ENCODE data around the gene KLHL21. TPM values are rescaled to one million over a fixed set of nuclear protein-coding genes. Genes with fewer than 3 reads are reported as not detected.

KLHL21 gene
- total and polyA plus RNA-seq, 10 of the 15 experiments (the other 5 are each of a cell fraction or from before 2014, with no cell fraction given) = 0.76 to 12.2 (median 5.2) TPM

DNA sequence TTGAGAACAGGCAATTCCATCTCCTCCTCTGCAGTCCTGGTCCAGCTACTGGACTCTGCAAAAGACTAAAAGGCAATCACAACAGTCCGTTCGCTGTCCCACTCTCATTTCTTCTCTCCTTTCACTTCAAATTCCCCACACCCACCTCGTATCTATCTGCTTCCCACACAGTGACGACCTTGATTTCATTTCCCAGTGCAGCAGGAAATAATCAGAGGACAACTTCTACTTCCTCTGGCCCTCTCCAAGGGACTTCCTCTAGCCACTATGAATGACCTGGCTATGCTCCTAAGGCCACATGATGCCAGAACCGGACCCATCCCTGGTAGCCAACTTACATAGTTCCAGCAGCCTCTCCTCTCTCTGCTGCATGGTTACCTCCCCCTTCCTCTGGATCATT lies 56.3 kb downstream of the KLHL21 start (continued):
- TF ChIP-seq TCF12 (IDR thresholded peaks at IDR 0.05; ENCODE audit: low read depth, low read length) = no peak
- no peak for TF ChIP-seq ZNF622 (IDR thresholded peaks at IDR 0.05)
- no peak for TF ChIP-seq NFXL1 (IDR thresholded peaks at IDR 0.05; ENCODE audit: borderline replicate concordance)
- no peak for TF ChIP-seq CHD4 (IDR thresholded peaks at IDR 0.05)
- TF ChIP-seq SREBF1 (IDR thresholded peaks at IDR 0.05; ENCODE audit: low read length) = no peak
- no peak for TF ChIP-seq NFYA (IDR thresholded peaks at IDR 0.05; ENCODE audit: borderline replicate concordance, low read depth, low read length)
- TF ChIP-seq NR2C2 (IDR thresholded peaks at IDR 0.05; ENCODE audit: borderline replicate concordance, control insufficient read depth, insufficient read length, low read depth) = no peak
- TF ChIP-seq EZH2 (IDR thresholded peaks at IDR 0.05; ENCODE audit: borderline replicate concordance, control insufficient read depth, low read depth, low read length) = no peak
- TF ChIP-seq, protein P1, sequence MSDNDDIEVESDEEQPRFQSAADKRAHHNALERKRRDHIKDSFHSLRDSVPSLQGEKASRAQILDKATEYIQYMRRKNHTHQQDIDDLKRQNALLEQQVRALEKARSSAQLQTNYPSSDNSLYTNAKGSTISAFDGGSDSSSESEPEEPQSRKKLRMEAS (IDR thresholded peaks at IDR 0.05; ENCODE audit: low read depth, low read length) = no peak

DNA sequence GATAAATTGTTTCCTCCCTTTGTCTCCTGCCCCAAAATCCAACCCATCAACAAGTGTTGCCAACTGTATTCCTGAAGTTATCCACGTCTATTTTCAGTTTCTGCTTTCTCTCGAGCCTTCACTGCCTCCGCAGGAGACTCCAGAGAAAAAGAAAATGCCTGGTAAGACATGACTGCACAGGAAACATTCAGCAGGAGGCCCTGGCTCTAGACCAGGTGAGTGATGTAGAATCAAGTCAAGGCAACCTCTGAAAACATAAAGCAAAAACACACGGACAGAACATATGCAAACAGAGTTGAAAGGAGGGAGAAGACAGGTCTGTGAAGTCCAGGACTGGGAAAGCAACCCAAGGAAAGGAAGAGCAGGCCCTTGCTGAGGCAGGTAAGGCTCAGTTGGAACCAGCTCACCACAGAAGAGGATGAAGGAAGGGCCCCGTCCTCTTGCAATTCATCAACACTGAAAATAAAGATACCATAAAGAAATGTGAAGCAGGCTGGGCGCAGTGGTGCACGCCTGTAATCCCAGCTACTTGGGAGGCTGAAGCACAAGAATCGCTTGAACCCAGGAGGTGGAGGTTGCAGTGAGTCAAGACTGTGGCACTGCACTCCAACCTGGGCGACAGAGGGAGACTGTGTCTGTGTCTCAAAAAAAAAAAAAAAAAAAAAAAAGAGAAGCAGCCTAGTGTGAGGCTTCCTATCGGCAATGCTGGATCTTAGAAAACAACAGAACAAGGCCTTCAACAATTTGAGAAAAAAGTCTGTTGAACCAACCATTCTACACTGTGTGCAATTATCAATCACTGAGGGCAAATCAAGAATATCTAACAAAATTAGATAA lies 57.2 kb downstream of the KLHL21 start:
- H3K79me2 ChIP-seq (ENCODE audit: control insufficient read depth, insufficient read depth, low read length) = no peaks in the 10 kb centered on the region
- no peak overlapping the region for H3K4me2 ChIP-seq (ENCODE audit: control insufficient read depth, insufficient read depth)
- no peak overlapping the region for H3K27ac ChIP-seq (ENCODE audit: control insufficient read depth, insufficient read depth)
- H4K20me1 ChIP-seq (ENCODE audit: control insufficient read depth, insufficient read depth) = peaks cover 3% of the 10 kb centered on the region; the same call in 1 of the 2 replicates
- no peaks in the 10 kb centered on the region for H3K9me3 ChIP-seq (replicated peaks; ENCODE audit: control insufficient read depth, insufficient read depth, low read length)
- ChIA-PET RAD21 (ENCODE audit: unreplicated experiment) (no interaction called here), CTCF (no interaction called here), POLR2A (no interaction called here), SMC1A (ENCODE audit: uncharacterized antibody, unreplicated experiment) (interaction anchor here (0.6 kb wide), 1 partner anchor 802 kb away, joined by 3 read pairs; no protein-coding TSS in a partner anchor)
- intact Hi-C loops (cut with micrococcal nuclease; ENCODE audit: unreplicated experiment) (no loop called here), in situ Hi-C loops (cut with MboI) (no loop called here)
- no peak overlapping the region for H3K4me3 ChIP-seq
- no peak for FAIRE-seq
- no peak overlapping the region for H3K9ac ChIP-seq (ENCODE audit: control insufficient read depth, insufficient read depth, low read length)
- no peaks in the 10 kb centered on the region for H3K27me3 ChIP-seq (replicated peaks in 1 of 2; ENCODE audit: control insufficient read depth in 2 of 2, insufficient read depth in 2 of 2, low read length in 1 of 2)
- no TSS peak for BruUV-seq (replicated peaks)
- 36% methylated on average over 10 of the region's 10 CpGs for WGBS (ENCODE audit: insufficient coverage, insufficient replicate concordance, low lambda C conversion rate, missing lambda C conversion rate)
- H2AFZ ChIP-seq (ENCODE audit: control insufficient read depth, low read depth, low read length) = no peak overlapping the region
- TF ChIP-seq, protein P2, sequence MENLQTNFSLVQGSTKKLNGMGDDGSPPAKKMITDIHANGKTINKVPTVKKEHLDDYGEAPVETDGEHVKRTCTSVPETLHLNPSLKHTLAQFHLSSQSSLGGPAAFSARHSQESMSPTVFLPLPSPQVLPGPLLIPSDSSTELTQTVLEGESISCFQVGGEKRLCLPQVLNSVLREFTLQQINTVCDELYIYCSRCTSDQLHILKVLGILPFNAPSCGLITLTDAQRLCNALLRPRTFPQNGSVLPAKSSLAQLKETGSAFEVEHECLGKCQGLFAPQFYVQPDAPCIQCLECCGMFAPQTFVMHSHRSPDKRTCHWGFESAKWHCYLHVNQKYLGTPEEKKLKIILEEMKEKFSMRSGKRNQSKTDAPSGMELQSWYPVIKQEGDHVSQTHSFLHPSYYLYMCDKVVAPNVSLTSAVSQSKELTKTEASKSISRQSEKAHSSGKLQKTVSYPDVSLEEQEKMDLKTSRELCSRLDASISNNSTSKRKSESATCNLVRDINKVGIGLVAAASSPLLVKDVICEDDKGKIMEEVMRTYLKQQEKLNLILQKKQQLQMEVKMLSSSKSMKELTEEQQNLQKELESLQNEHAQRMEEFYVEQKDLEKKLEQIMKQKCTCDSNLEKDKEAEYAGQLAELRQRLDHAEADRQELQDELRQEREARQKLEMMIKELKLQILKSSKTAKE (IDR thresholded peaks at IDR 0.05; ENCODE audit: low read depth, poor library complexity, severe bottlenecking) = no peak
- TF ChIP-seq, protein P3, sequence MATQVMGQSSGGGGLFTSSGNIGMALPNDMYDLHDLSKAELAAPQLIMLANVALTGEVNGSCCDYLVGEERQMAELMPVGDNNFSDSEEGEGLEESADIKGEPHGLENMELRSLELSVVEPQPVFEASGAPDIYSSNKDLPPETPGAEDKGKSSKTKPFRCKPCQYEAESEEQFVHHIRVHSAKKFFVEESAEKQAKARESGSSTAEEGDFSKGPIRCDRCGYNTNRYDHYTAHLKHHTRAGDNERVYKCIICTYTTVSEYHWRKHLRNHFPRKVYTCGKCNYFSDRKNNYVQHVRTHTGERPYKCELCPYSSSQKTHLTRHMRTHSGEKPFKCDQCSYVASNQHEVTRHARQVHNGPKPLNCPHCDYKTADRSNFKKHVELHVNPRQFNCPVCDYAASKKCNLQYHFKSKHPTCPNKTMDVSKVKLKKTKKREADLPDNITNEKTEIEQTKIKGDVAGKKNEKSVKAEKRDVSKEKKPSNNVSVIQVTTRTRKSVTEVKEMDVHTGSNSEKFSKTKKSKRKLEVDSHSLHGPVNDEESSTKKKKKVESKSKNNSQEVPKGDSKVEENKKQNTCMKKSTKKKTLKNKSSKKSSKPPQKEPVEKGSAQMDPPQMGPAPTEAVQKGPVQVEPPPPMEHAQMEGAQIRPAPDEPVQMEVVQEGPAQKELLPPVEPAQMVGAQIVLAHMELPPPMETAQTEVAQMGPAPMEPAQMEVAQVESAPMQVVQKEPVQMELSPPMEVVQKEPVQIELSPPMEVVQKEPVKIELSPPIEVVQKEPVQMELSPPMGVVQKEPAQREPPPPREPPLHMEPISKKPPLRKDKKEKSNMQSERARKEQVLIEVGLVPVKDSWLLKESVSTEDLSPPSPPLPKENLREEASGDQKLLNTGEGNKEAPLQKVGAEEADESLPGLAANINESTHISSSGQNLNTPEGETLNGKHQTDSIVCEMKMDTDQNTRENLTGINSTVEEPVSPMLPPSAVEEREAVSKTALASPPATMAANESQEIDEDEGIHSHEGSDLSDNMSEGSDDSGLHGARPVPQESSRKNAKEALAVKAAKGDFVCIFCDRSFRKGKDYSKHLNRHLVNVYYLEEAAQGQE (IDR thresholded peaks at IDR 0.05; ENCODE audit: low read depth, low read length) = no peak
- TF ChIP-seq NR2C2 (IDR thresholded peaks at IDR 0.05; ENCODE audit: borderline replicate concordance, control insufficient read depth, insufficient read length, low read depth) = no peak
- no peak for TF ChIP-seq FOXK2 (IDR thresholded peaks at IDR 0.05)
- H3K4me1 ChIP-seq (ENCODE audit: control insufficient read depth, insufficient read depth, low read length) = no peaks in the 10 kb centered on the region
- no peak for ATAC-seq
- H3K36me3 ChIP-seq (ENCODE audit: control insufficient read depth in 2 of 2, insufficient read depth in 2 of 2, low read length in 1 of 2) = peaks cover 9 to 13% of the 10 kb centered on the region in 2 experiments
- DNase-seq (ENCODE audit: low read depth, low spot score) = no peak

Data from GM12878 (cell line).